ENCODE results near the gene ETFB.

- TF ChIP-seq EZH2 (IDR thresholded peaks at IDR 0.05; ENCODE audit: insufficient read depth, poor library complexity, severe bottlenecking) (no peak), EZH2phosphoT487 (IDR thresholded peaks at IDR 0.05; ENCODE audit: insufficient read depth, low read depth) (no peak)
Measured at GRCh38 chr19:51402117-51402516, 35.9 kb upstream of the ETFB start.

Data from GM23248 (cell line).